Neural progenitor cell (in vitro differentiated cells): ENCODE results near the gene TMEM132E. TPM values are rescaled to one million over a fixed set of nuclear protein-coding genes. Genes with fewer than 3 reads are reported as not detected.

ENCODE experiments used
- DNase-seq: peaks from one replicate; pipeline ENCODE4 v3.0.0-alpha.2; 2016; ENCODE audit warnings: low spot score
- H2AFZ ChIP-seq: fragments of 200-600 bp; sonication (generic); replicated peaks from 2 replicates; pipeline ENCODE4 v1.6.1; 2016; ENCODE audit warnings: antibody characterized with exemption
- H3F3A ChIP-seq: fragments of 200-600 bp; sonication (generic); 2 replicates; pipeline ENCODE4 v1.6.1; 2016; ENCODE audit warnings: antibody characterized with exemption, low read depth
- H3K27ac ChIP-seq: fragments of 200-600 bp; sonication (generic); 2 replicates; pipeline ENCODE4 v1.5.1; 2016; ENCODE audit warnings: mild to moderate bottlenecking
- H3K27me3 ChIP-seq: fragments of 200-600 bp; sonication (generic); 2 replicates; pipeline ENCODE4 v1.6.1; 2016; ENCODE audit warnings: mild to moderate bottlenecking, moderate library complexity
- H3K36me3 ChIP-seq: fragments of 200-600 bp; sonication (generic); 2 replicates; pipeline ENCODE4 v1.5.1; 2016
- H3K4me1 ChIP-seq: fragments of 200-600 bp; sonication (generic); 2 replicates; pipeline ENCODE4 v1.6.1; 2016; ENCODE audit warnings: mixed run types
- H3K4me2 ChIP-seq: fragments of 200-600 bp; sonication (generic); 2 replicates; pipeline ENCODE4 v1.6.1; 2016
- H3K4me3 ChIP-seq: fragments of 200-600 bp; sonication (generic); 2 replicates; pipeline ENCODE4 v1.5.1; 2016
- H3K79me2 ChIP-seq: fragments of 200-600 bp; sonication (generic); 2 replicates; pipeline ENCODE4 v1.6.1; 2016; ENCODE audit warnings: low read depth
- H3K9ac ChIP-seq: fragments of 200-600 bp; sonication (generic); 2 replicates; pipeline ENCODE4 v1.6.1; 2016
- H3K9me3 ChIP-seq: fragments of 200-600 bp; sonication (generic); 2 replicates; pipeline ENCODE4 v1.5.1; 2016; ENCODE audit warnings: low read depth
- H4K20me1 ChIP-seq: fragments of 200-600 bp; sonication (generic); 2 replicates; pipeline ENCODE4 v1.6.1; 2016; ENCODE audit warnings: low read depth
- H3K27ac Mint-ChIP-seq: 3 replicates; pipeline ENCODE4 v1.8.0; 2021; ENCODE audit warnings: mixed read lengths
- H3K27me3 Mint-ChIP-seq: 2 replicates; pipeline ENCODE4 v1.8.0; 2022; ENCODE audit warnings: low read depth, mild to moderate bottlenecking, inconsistent platforms, moderate library complexity, mixed read lengths; ENCODE audit not compliant: insufficient read depth
- H3K36me3 Mint-ChIP-seq: 3 replicates; pipeline ENCODE4 v1.8.0; 2021; ENCODE audit warnings: mixed read lengths
- H3K4me1 Mint-ChIP-seq: 3 replicates; pipeline ENCODE4 v1.8.0; 2021; ENCODE audit warnings: mixed read lengths
- H3K4me3 Mint-ChIP-seq: 3 replicates; pipeline ENCODE4 v1.8.0; 2021; ENCODE audit warnings: mild to moderate bottlenecking, moderate library complexity, mixed read lengths
- H3K9me3 Mint-ChIP-seq: 3 replicates; pipeline ENCODE4 v1.8.0; 2020; ENCODE audit warnings: mixed read lengths
- CTCF ChIP-seq: fragments of 200-600 bp; sonication (generic); IDR thresholded peaks from 2 replicates; pipeline ENCODE4 v1.5.1; 2017; ENCODE audit warnings: antibody characterized with exemption, mild to moderate bottlenecking
- EZH2 ChIP-seq: fragments of 200-600 bp; sonication (generic); IDR thresholded peaks from 2 replicates; pipeline ENCODE4 v1.6.1; 2017; ENCODE audit warnings: antibody characterized with exemption, mild to moderate bottlenecking, moderate library complexity
- EZH2phosphoT487 ChIP-seq: fragments of 200-600 bp; sonication (generic); IDR thresholded peaks from 2 replicates; pipeline ENCODE4 v1.6.1; 2017; ENCODE audit warnings: antibody characterized with exemption
- total RNA-seq: library from RNA; depleted of rRNA; stranded (reverse); fragments of >200 nt; gene quantifications from 2 replicates; pipeline ENCODE4 v1.2.3, GENCODE V29; 2015; ENCODE audit warnings: low replicate concordance

Gene TMEM132E
- total RNA-seq, 1 donor from 2014 or later, result 0.21 TPM

DNA sequence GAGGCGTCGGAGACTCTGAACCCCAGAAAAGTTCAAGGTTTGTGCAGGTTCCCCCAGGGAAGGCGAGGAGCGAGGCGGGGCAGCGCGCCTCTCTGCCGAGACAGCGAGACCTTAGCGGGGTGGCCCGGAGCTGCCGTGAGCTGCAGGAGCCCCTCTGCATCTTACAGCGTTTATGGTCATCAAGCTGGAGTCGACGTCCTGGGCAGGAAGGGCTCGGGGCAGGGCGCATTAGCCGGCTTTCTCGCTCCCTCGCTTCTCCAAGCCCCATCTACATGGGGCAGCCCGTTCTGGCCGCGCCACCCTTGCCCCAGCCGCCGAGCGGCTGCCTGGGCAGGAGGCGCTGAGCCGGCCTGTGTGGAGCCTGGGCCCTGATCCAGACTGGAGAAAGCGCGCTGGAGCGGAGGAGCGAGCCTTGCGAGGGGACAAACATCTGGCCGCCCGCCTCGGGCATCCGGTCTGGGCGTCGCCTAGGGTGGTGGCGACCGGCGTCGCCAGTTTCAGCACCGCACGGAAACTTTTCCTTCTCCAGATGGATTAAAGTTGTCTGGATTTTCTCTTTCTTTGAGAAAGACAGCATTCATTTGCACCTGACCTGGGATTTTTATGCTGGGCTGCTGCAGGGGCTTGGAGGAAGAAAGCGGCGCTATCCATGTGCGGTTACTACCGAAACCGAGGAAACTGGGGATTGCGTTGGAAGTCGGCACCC, 750 bp downstream of the TMEM132E start:
- no peaks in the 10 kb centered on the region for H3K79me2 ChIP-seq
- peaks cover 27% of the 10 kb centered on the region for H3K4me1 Mint-ChIP-seq
- H3K36me3 Mint-ChIP-seq, result no peaks in the 10 kb centered on the region
- H2AFZ ChIP-seq, result peak overlapping the region; percentile 94
- H3K27me3 Mint-ChIP-seq, result peaks cover 68% of the 10 kb centered on the region
- H4K20me1 ChIP-seq, result peaks cover 63% of the 10 kb centered on the region
- H3K27ac Mint-ChIP-seq, result no peak overlapping the region
- no peak for TF ChIP-seq CTCF
- TF ChIP-seq EZH2phosphoT487, result peak; percentile 64
- TF ChIP-seq EZH2, result peak; percentile 81
- peaks cover under 1% of the 10 kb centered on the region for H3K9me3 Mint-ChIP-seq
- peaks cover 44% of the 10 kb centered on the region for H3K4me1 ChIP-seq
- peak overlapping the region; percentile 53 for H3K4me3 ChIP-seq
- H3F3A ChIP-seq, result peaks cover 15% of the 10 kb centered on the region
- no peak overlapping the region for H3K27ac ChIP-seq
- no peak overlapping the region for H3K9ac ChIP-seq
- peak; percentile 75 for DNase-seq
- H3K4me3 Mint-ChIP-seq, result peak overlapping the region; percentile 80
- H3K4me2 ChIP-seq, result peak overlapping the region; percentile 96
- no peaks in the 10 kb centered on the region for H3K36me3 ChIP-seq
- H3K9me3 ChIP-seq, result no peaks in the 10 kb centered on the region
- H3K27me3 ChIP-seq, result peaks cover 100% of the 10 kb centered on the region

- peaks cover 15% of the 10 kb centered on the region for H3F3A ChIP-seq
- Mint-ChIP-seq H3K9me3 (no peaks in the 10 kb centered on the region), H3K4me1 (peaks cover 27% of the 10 kb centered on the region), H3K27me3 (peaks cover 75% of the 10 kb centered on the region), H3K36me3 (no peaks in the 10 kb centered on the region), H3K4me3 (peak overlapping the region; percentile 80), H3K27ac (no peak overlapping the region)
- H3K27ac ChIP-seq, result no peak overlapping the region
- no peak overlapping the region for H3K9ac ChIP-seq
- H3K27me3 ChIP-seq, result peaks cover 100% of the 10 kb centered on the region
- TF ChIP-seq CTCF, result peak; percentile 43
- TF ChIP-seq EZH2phosphoT487, result no peak
- H4K20me1 ChIP-seq, result peaks cover 63% of the 10 kb centered on the region
- H3K4me2 ChIP-seq, result peak overlapping the region; percentile 96
- H3K9me3 ChIP-seq, result no peaks in the 10 kb centered on the region
- peaks cover 44% of the 10 kb centered on the region for H3K4me1 ChIP-seq
- peak overlapping the region; percentile 53 for H3K4me3 ChIP-seq
- H3K36me3 ChIP-seq, result no peaks in the 10 kb centered on the region
- H3K79me2 ChIP-seq, result no peaks in the 10 kb centered on the region
- DNase-seq, result peak; percentile 67
- H2AFZ ChIP-seq, result peak overlapping the region; percentile 37
Measured at GRCh38 chr17:34580685-34581445, 1.5 kb downstream of the TMEM132E start.

DNA sequence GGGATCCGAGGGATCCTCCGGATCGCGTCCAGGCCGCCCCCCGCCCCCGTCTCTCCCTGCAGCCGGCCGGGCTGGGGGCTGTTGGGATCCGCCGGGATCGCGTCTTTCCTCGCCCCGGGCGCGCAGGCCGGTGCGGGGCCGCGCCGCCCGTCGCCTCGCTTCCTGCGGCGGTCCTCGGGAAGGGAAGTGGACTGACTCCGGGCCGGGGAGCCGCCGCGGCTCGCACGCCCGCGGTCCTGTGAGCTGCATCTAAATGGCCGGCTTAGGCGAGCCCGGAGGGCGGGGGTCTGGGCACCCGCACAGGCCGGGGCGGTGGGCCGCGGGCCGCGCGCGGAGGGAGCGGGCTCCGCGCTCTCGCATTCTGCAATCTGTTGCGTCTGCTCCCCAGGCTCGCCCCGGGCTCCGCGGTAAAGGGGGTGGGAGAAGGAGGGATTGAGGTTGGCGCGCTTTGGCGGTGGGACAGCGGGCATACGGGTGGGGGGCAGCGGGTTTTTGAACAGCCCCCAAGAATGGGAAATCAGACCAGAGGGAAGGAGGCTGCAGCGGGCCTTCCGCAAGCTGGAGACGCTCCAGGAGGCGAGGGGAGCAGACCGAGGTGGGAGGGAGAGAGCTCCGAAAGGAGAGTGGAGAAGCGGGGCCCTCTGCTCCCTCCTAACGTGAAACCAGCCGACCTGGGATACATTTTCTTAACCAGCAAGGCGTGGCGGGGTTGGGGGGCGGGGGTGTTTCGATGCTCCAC, 2.2 kb downstream of the TMEM132E start:
- Histone ChIP-seq H3K9me3 (no peaks in the 10 kb centered on the region), H2AFZ (peak overlapping the region; percentile 37), H3K36me3 (no peaks in the 10 kb centered on the region), H3K9ac (no peak overlapping the region), H3K79me2 (no peaks in the 10 kb centered on the region), H3K4me2 (peak overlapping the region; percentile 96), H3K27me3 (peaks cover 100% of the 10 kb centered on the region), H3K27ac (no peak overlapping the region), H3K4me3 (peak overlapping the region; percentile 53), H3F3A (peaks cover 15% of the 10 kb centered on the region), H3K4me1 (peaks cover 44% of the 10 kb centered on the region), H4K20me1 (peaks cover 63% of the 10 kb centered on the region)
- Mint-ChIP-seq H3K9me3 (no peaks in the 10 kb centered on the region), H3K4me1 (peaks cover 27% of the 10 kb centered on the region), H3K4me3 (peak overlapping the region; percentile 77), H3K27ac (no peak overlapping the region), H3K27me3 (peaks cover 75% of the 10 kb centered on the region), H3K36me3 (no peaks in the 10 kb centered on the region)
- peak; percentile 65 for DNase-seq
- TF ChIP-seq EZH2, result peak; percentile 94
- no peak for TF ChIP-seq CTCF
- TF ChIP-seq EZH2phosphoT487, result peak; percentile 85
